DMS53 treated with DMSO at 0.1 percent for 48 hours (cell line): Measurements from ENCODE around the gene STIP1.

Experiments used
- DNase-seq: peaks from one replicate; lab custom pipeline; 2025; ENCODE audit not compliant: unreplicated experiment; lab: John Stamatoyannopoulos, UW

STIP1 gene

DNA sequence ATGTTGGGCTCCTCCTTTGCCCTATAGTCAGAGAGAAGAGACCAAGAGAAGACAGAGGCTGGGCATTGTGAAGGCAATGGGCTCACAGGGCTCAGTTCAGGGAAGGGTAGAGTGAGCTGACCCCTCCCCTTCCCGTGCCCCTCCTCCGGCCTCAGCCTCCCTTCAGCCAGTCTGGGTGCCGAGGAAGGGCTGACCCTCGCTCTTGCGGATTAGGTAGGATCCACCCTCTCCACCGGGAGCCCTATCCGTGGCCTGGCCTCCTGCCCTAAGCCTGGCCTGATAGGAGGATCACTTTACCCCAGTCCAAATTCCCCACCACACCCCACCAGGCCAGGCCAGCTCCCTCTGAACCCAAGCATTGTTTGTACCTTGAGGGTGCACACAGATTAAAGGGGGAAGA is 62.6 kb downstream of the STIP1 start:
- no peak for DNase-seq

DNA sequence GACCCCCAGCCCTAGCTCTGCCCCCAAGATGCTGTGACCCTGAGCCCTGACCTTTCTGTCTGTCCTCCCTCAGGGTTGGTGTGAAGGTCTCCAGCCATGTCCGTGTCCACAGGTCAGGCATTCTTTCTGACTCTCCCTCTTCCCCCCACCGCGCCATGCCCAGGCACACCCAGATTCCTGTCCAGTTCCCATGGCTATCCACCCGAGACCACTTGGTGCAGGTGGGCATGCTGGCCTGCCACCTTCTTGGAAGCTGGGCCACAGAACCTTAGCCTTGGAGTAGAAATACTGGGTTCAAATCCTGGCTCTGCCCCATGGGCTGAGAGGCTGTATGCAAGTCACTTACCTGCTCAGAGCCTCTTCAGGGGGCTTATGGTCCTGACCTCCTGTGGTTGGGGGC is 63.1 kb downstream of the STIP1 start:
- no peak for DNase-seq

DNA sequence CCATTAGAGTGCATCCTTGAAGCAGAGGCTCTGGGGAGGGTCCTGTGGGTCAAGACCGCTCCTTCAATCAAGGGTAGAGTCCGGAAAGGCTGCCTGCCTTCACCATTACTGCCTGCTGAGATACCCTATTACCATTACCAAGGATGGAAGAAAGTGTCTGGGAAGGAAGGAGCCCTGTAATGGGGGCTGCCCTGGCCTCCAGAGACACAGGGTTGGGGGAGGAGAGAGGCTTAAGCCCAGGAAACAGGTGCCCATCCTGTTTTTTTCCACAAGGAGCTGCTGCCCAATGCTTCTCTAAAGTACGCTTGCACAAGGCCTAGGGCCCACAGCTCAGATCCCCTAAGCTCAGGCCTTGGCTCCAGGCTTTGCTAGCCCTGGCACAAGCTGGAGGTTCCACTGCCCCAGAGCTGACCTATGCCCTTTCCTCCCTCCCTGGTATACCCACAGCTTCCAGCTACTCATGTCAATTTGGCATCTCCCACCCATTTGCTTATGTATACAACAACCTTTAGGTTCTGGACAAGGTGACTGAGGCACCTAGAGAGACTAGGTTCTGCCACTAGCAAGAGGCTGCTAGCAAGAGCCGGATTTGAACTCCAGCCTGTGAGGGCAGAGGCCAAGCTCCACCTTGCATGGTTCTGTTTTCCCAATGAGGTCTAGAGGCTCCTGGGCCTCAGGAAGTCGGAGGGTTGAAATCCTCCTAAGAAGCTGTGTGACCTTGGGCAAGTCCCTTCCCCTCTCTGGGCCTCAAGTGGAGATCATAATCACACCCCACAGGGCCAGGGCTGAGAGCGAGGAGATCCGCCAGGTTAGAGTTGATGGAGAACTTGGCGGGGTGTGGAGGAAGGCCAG is 63.8 kb downstream of the STIP1 start:
- no peak for DNase-seq

DNA sequence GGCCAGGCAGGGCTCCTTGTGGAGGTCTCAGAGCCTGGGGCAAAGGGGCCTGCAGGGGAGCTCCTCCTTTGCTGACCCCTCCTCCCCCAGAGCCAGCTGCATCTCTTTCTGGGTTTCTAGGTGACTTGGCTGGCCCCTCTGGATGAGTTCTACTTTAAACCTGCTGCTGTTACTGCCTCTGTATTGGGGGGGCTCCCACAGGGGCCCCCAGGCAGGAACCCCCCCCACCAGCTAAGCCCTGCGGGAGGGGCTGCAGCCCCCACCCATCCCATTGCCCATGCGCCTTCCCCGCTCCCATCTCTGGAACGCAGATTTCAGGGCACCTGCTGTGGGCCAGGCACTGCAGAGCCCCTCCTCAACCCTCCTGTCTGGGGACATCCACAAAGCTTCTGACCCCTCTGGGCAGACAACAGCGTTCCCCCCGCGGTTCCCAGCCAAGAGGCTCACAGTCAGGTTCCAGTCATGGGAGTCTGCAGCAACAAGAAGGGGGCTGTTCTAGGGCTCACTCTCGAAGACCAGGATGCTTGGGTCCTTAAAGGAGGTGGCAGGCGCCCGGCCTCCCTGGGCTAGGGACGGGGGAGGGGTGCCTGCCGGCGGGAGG is 64.5 kb downstream of the STIP1 start:
- no peak for DNase-seq

DNA sequence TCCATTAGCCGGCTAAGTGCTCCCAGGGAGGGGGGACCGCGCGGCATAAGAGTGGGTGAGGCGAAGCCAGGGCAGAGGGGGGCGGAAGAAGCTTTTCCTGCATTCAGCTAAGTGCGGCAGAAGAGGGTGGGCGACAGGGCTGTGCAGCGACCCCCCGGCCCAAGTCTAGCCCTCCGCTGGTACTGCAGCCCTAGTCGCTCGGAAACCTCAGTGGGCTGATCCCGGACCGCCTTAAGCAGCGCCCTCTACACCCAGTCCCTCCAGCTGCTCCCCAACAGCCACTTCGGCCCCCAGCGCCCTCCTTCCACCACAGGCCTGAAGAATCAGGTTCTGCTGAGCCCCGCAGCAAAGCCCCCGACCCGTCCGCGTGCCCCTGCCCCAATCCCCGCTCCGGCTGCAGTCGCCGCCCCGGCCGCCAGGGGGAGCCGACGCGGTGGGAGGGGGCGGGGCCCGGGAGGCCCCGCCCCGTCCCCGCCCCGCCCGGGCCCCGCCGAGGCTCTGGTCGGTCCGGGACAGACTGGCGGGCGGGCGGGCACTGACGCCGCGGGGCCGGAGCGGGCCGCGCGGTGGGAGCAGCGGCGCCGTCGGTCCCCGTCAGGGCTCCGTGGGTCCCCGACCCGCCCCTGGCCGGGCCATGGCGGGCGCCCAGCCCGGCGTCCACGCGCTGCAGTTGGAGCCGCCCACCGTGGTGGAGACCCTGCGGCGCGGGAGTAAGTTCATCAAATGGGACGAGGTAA is 65.2 kb downstream of the STIP1 start, which contains the start of gene PLCB3:
TSS of gene PLCB3 (plus strand) at position 515 of the 737 bp plus-strand sequence. CDS start at position 635, 120 bp downstream.
- DNase-seq = no peak

DNA sequence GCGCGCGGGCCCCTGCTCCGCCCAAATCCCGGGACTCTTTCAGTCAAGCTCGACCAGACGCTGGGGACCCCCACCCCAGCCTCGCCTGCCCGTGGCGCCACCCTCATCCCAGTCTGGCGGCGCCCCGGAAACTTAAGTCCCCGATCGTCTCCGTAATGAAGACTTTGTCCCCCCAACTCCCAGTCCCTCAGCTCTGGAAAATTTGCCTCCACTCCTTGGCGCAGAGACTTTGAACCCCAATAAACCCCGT is 65.7 kb downstream of the STIP1 start:
- DNase-seq = no peak

DNA sequence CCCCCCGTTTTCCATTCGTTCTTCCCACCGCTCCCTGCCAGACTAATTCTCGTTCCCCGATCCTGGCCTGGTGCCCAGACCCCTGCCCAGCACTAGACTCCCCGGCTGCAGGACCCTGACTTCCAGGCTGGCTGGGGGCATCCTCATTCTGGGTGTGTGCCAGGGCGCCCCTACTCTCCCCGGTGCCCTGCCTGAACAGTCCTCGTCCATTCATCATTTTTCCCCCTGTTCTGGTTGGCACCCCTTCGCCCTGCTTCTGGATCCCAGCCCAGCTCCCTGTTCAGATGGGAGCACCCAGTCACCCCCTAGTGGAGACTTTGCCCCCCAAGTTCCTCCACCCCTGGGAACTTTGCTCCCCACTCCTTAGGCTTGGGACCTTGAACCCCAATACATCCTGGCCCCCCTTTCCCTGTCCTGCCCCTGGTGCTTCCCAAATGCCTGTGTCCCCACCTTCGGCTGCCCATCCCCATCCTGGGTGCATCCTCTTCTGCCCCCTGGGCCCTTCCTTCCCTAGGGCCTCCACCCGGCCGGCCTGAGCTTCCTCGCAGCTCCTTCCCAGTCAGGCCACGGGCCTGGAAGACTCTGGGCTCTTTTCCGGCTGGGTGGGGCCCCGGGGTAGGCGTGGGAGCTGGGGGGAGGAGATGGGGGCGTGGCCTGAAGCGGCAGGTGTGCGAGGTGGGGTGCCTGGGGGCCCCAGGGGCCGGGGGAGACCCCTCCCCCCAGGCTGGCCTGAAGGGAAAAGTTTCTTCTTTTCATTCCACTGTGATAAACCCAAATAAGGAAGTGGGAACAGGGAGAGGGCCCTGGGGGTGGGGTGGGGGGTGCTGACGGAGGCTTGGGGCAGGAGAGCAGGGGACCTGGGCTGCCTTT is 66.3 kb downstream of the STIP1 start:
- peak; percentile 14 for DNase-seq

DNA sequence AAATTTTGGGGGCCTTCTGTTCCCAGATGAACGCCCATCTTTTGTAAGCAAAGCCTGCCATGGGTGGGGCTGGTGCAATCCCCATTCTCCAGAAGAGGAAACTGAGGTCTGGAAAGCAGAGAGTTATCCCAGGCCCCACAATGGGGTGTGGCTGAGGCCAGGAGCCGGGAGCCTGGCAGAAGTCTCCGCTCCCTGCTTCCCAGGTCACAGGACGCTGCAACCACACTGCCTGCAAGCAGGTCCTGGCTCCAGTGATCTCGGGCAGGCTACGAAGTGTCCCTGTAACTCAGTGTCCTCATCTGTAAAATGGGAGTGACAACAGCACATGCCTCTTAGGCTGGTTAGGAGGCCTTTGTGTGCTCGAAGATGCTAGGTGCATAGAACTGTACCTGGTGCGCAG is 67.1 kb downstream of the STIP1 start:
- DNase-seq = no peak

DNA sequence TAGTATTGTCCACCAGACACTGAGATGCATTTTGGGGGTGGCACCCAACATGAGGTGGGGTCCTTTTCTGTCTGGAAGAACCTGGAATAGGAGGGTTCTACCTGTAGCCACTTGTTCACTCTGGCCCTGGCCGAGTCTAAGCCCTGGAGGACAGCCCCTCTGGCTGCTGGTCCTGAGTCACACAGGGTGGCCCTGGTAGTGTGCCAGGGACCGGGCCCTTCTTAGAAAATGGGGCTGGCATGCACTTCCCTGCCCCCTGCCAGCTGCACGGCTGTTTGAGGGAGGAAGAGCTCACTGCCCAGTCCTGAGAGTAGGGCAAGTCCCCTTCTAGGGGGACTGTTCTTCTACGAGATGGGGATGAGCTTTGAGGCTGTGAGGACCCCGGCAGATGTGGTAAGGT is 67.5 kb downstream of the STIP1 start:
- DNase-seq = no peak
